H1 (cell line): ENCODE measurements around the gene KIAA1328. TPM values are rescaled to one million over a fixed set of nuclear protein-coding genes. Genes with fewer than 3 reads are reported as not detected.

Experiments used
- CTCF ChIA-PET: fragments of 300-600 bp; sonication (Branson Sonifier 250); formaldehyde crosslinking; loops from one replicate; lab custom pipeline; 2021; ENCODE audit not compliant: partially characterized antibody; lab: Charles Lee
- POLR2A ChIA-PET: fragments of 300-600 bp; sonication (Branson Sonifier 250); formaldehyde crosslinking; loops from one replicate; lab custom pipeline; 2021; ENCODE audit warnings: inconsistent platforms; ENCODE audit not compliant: partially characterized antibody; lab: Charles Lee
- DNase-seq, 2 experiments: peaks; one replicate each; pipeline versions ENCODE4 v3.0.0 to v3.0.0-alpha.2; 2010 to 2022; ENCODE audit warnings: low spot score in 2 of 2, low read depth in 1 of 2, mixed read lengths in 1 of 2
- FAIRE-seq: peaks from 2 replicates; lab custom pipeline; 2011; peaks lifted over from hg19 to GRCh38; lab: Jason Lieb, UNC
- H2AFZ ChIP-seq: 2 replicates; pipeline ENCODE4 v1.8.1; 2012; ENCODE audit warnings: low read length, inconsistent platforms
- H2AK5ac ChIP-seq: 2 replicates; pipeline ENCODE4 v1.6.1; 2013; ENCODE audit warnings: low read depth, low read length
- H2BK120ac ChIP-seq: replicated peaks from 2 replicates; pipeline ENCODE3; 2013; ENCODE audit warnings: low read depth, low read length, inconsistent platforms
- H2BK12ac ChIP-seq: 2 replicates; pipeline ENCODE4 v1.6.1; 2013; ENCODE audit warnings: low read depth, low read length
- H2BK15ac ChIP-seq: 2 replicates; pipeline ENCODE4 v1.6.1; 2013; ENCODE audit warnings: low read length
- H2BK20ac ChIP-seq: 2 replicates; pipeline ENCODE4 v1.6.1; 2013; ENCODE audit warnings: low read length
- H2BK5ac ChIP-seq: 2 replicates; pipeline ENCODE4 v1.6.1; 2013; ENCODE audit warnings: low read depth, low read length
- H3K14ac ChIP-seq: 2 replicates; pipeline ENCODE4 v1.6.1; 2013; ENCODE audit warnings: inconsistent platforms; ENCODE audit not compliant: insufficient read length
- H3K18ac ChIP-seq: 2 replicates; pipeline ENCODE4 v1.6.1; 2013; ENCODE audit warnings: low read length; ENCODE audit errors: extremely low read depth
- H3K23ac ChIP-seq: 2 replicates; pipeline ENCODE4 v1.6.1; 2013; ENCODE audit warnings: inconsistent platforms; ENCODE audit not compliant: insufficient read length
- H3K23me2 ChIP-seq: 2 replicates; pipeline ENCODE4 v1.6.1; 2013; ENCODE audit warnings: low read depth, low read length
- H3K27ac ChIP-seq: 2 replicates; pipeline ENCODE4 v1.6.1; 2011; ENCODE audit warnings: low read depth, low read length, inconsistent platforms
- H3K27me3 ChIP-seq, 4 experiments: replicated peaks in 1 of 4; 1 replicate in 1 of 4; 2 replicates in 3 of 4; pipeline versions ENCODE4 v1.6.1 to v1.8.1; 2011 to 2013; ENCODE audit warnings: low read length in 3 of 4, mild to moderate bottlenecking in 3 of 4, inconsistent platforms in 2 of 4, mixed read lengths in 2 of 4, moderate library complexity in 1 of 4; ENCODE audit not compliant: control insufficient read depth in 3 of 4, insufficient read depth in 3 of 4; ENCODE audit errors: extremely low read depth in 1 of 4
- H3K36me3 ChIP-seq, 4 experiments: 2 replicates each; pipeline versions ENCODE4 v1.6.1 to v1.8.1; 2011 to 2013; ENCODE audit warnings: mild to moderate bottlenecking in 4 of 4, low read length in 3 of 4, moderate library complexity in 2 of 4, control low read depth in 1 of 4, inconsistent platforms in 1 of 4; ENCODE audit not compliant: insufficient read depth in 4 of 4, control insufficient read depth in 2 of 4
- H3K4ac ChIP-seq: replicated peaks from 2 replicates; pipeline ENCODE3; 2013; ENCODE audit warnings: low read length, low read depth, mixed read lengths, inconsistent platforms; ENCODE audit not compliant: insufficient read length
- H3K4me1 ChIP-seq, 4 experiments: replicated peaks in 1 of 4; 1 replicate in 1 of 4; 2 replicates in 3 of 4; pipeline versions ENCODE4 v1.6.1 to v1.8.1; 2011 to 2013; ENCODE audit warnings: low read length in 3 of 4, inconsistent platforms in 2 of 4, mixed read lengths in 1 of 4; ENCODE audit not compliant: insufficient read depth in 4 of 4, control insufficient read depth in 3 of 4
- H3K4me2 ChIP-seq, 2 experiments: 2 replicates each; pipeline versions ENCODE4 v1.6.1 to v1.8.1; 2011 to 2013; ENCODE audit warnings: low read depth in 2 of 2, low read length in 2 of 2, control low read depth in 1 of 2, inconsistent platforms in 1 of 2, mild to moderate bottlenecking in 1 of 2; ENCODE audit not compliant: insufficient read depth in 1 of 2
- H3K4me3 ChIP-seq, 4 experiments: fragments of 200-600, 300-600 bp in 1 of 4; sonication (generic), shearing (Covaris generic), sonication (Bioruptor Twin) in 1 of 4; 2 replicates each; pipeline versions ENCODE4 v1.5.1 to v1.8.1; 2011 to 2016; ENCODE audit warnings: low read length in 4 of 4, low read depth in 3 of 4, control low read depth in 2 of 4, inconsistent platforms in 2 of 4, mild to moderate bottlenecking in 2 of 4, mixed read lengths in 1 of 4, moderate library complexity in 1 of 4; ENCODE audit not compliant: insufficient read depth in 2 of 4; ENCODE audit errors: extremely low read depth in 1 of 4
- H3K56ac ChIP-seq: replicated peaks from 2 replicates; pipeline ENCODE3; 2013; ENCODE audit warnings: low read depth, mild to moderate bottlenecking, mixed read lengths, low read length, inconsistent platforms; ENCODE audit not compliant: insufficient read length
- H3K79me1 ChIP-seq: 2 replicates; pipeline ENCODE4 v1.6.1; 2013; ENCODE audit warnings: low read depth, low read length, control low read depth
- H3K79me2 ChIP-seq, 2 experiments: 2 replicates each; pipeline versions ENCODE4 v1.6.1 to v1.8.1; 2012 to 2013; ENCODE audit warnings: low read length in 2 of 2, mild to moderate bottlenecking in 2 of 2, inconsistent platforms in 1 of 2; ENCODE audit not compliant: insufficient read depth in 2 of 2, control insufficient read depth in 1 of 2
- H3K9ac ChIP-seq, 4 experiments: replicated peaks in 1 of 4; 1 replicate in 1 of 4; 2 replicates in 3 of 4; pipeline versions ENCODE4 v1.6.1 to v1.8.1; 2011 to 2013; ENCODE audit warnings: low read depth in 3 of 4, low read length in 3 of 4, control low read depth in 2 of 4, mild to moderate bottlenecking in 2 of 4, moderate library complexity in 2 of 4, inconsistent platforms in 1 of 4; ENCODE audit errors: extremely low read depth in 1 of 4
- H3K9me3 ChIP-seq, 2 experiments: 2 replicates each; pipeline versions ENCODE4 v1.6.1 to v1.8.1; 2012 to 2013; ENCODE audit warnings: mild to moderate bottlenecking in 2 of 2, moderate library complexity in 2 of 2, control low read depth in 1 of 2, inconsistent platforms in 1 of 2, low read depth in 1 of 2, low read length in 1 of 2, mixed read lengths in 1 of 2; ENCODE audit not compliant: insufficient read depth in 2 of 2
- H4K20me1 ChIP-seq, 2 experiments: replicated peaks in 1 of 2; 2 replicates each; pipeline versions ENCODE3 to v1.8.1; 2011 to 2013; ENCODE audit warnings: inconsistent platforms in 2 of 2, low read length in 2 of 2, mild to moderate bottlenecking in 1 of 2; ENCODE audit not compliant: insufficient read depth in 2 of 2, control insufficient read depth in 1 of 2
- H4K5ac ChIP-seq: 2 replicates; pipeline ENCODE4 v1.6.1; 2013; ENCODE audit warnings: low read length, low read depth, mixed read lengths, inconsistent platforms; ENCODE audit not compliant: insufficient read length
- H4K8ac ChIP-seq: 2 replicates; pipeline ENCODE4 v1.8.0; 2013; ENCODE audit warnings: mild to moderate bottlenecking, moderate library complexity, low read length, inconsistent platforms; ENCODE audit not compliant: insufficient read depth; ENCODE audit errors: extremely low read depth
- H4K91ac ChIP-seq: replicated peaks from 2 replicates; pipeline ENCODE3; 2013; ENCODE audit warnings: low read length, mixed read lengths, inconsistent platforms; ENCODE audit not compliant: insufficient read length
- ASH2L ChIP-seq: fragments of 200-600, 300-600 bp; sonication (generic); IDR thresholded peaks from one replicate; pipeline ENCODE4 v1.7.1; 2017; ENCODE audit warnings: low read length
- BCL11A ChIP-seq, 2 experiments: IDR thresholded peaks; one replicate each; pipeline ENCODE4 v1.6.1; 2011; ENCODE audit warnings: low read depth in 2 of 2, low read length in 2 of 2, mild to moderate bottlenecking in 2 of 2
- BRCA1 ChIP-seq: IDR thresholded peaks from 2 replicates; pipeline ENCODE4 v1.6.1; 2012; ENCODE audit warnings: low read depth, low read length, improper control_type of control experiment
- CBX5 ChIP-seq: fragments of 300-800, 300-1000 bp; sonication (generic); IDR thresholded peaks from 2 replicates; pipeline ENCODE4 v1.7.1; 2016; ENCODE audit warnings: antibody characterized with exemption, low read length, low read depth
- CHD1 ChIP-seq: IDR thresholded peaks from 2 replicates; pipeline ENCODE4 v1.6.1; 2012; ENCODE audit warnings: low read depth, low read length, improper control_type of control experiment
- EGR1 ChIP-seq: IDR thresholded peaks from 2 replicates; pipeline ENCODE4 v1.6.1; 2011; ENCODE audit warnings: low read depth, low read length, borderline replicate concordance
- EP300 ChIP-seq, 2 experiments: IDR thresholded peaks; 1 replicate in 1 of 2; 2 replicates in 1 of 2; pipeline ENCODE4 v1.6.1; 2011 to 2012; ENCODE audit warnings: low read depth in 2 of 2, low read length in 2 of 2, mild to moderate bottlenecking in 2 of 2, borderline replicate concordance in 1 of 2, inconsistent platforms in 1 of 2, moderate library complexity in 1 of 2
- JUN ChIP-seq: IDR thresholded peaks from 2 replicates; pipeline ENCODE4 v1.6.1; 2011; ENCODE audit warnings: low read depth, mild to moderate bottlenecking, improper control_type of control experiment, low read length
- POLR2A ChIP-seq, 2 experiments: IDR thresholded peaks; 1 replicate in 1 of 2; 2 replicates in 1 of 2; pipeline ENCODE4 v1.6.1; 2011; ENCODE audit warnings: low read depth in 2 of 2, low read length in 2 of 2, mild to moderate bottlenecking in 2 of 2; ENCODE audit errors: control extremely low read depth in 1 of 2
- RAD21 ChIP-seq, 2 experiments: IDR thresholded peaks in 1 of 2; conservative IDR thresholded peaks in 1 of 2; 2 replicates each; pipeline ENCODE4 v1.6.1; 2011; ENCODE audit warnings: low read depth in 2 of 2, low read length in 2 of 2, improper control_type of control experiment in 1 of 2, inconsistent platforms in 1 of 2, mild to moderate bottlenecking in 1 of 2, moderate library complexity in 1 of 2
- SAP30 ChIP-seq: fragments of 300-600 bp; sonication (generic); IDR thresholded peaks from 2 replicates; pipeline ENCODE4 v1.7.1; 2012; ENCODE audit warnings: low read length, moderate library complexity, mild to moderate bottlenecking, inconsistent platforms; ENCODE audit not compliant: insufficient read depth, insufficient replicate concordance
- TAF1 ChIP-seq: IDR thresholded peaks from 2 replicates; pipeline ENCODE4 v1.6.1; 2011; ENCODE audit warnings: mild to moderate bottlenecking, low read depth, low read length
- TAF7 ChIP-seq: optimal IDR thresholded peaks from 2 replicates; pipeline ENCODE3; 2011; ENCODE audit warnings: low read depth, mild to moderate bottlenecking, inconsistent platforms, low read length, moderate library complexity, borderline replicate concordance
- TEAD4 ChIP-seq: IDR thresholded peaks from 2 replicates; pipeline ENCODE4 v1.6.1; 2012; ENCODE audit warnings: low read depth, low read length, inconsistent platforms, mixed read lengths
- YY1 ChIP-seq: IDR thresholded peaks from 2 replicates; pipeline ENCODE4 v1.6.1; 2011; ENCODE audit warnings: low read depth, mild to moderate bottlenecking, low read length
- polyA plus RNA-seq, 7 experiments: library from polyadenylated mRNA; depleted of rRNA in 3 of 7; stranded (reverse) in 5 of 7; unstranded in 2 of 7; fragments of >200 nt in 5 of 7; fragments of 200-250 nt in 2 of 7; gene quantifications; 1 replicate in 5 of 7; 2 replicates in 1 of 7; 4 replicates in 1 of 7; pipeline versions ENCODE4 v1.2.1 to v1.2.3, GENCODE V29; 2011 to 2013; ENCODE audit warnings: missing spikeins in 2 of 7, mixed read lengths in 2 of 7
- total RNA-seq: library from RNA; stranded (reverse); fragmentation: NEBNext Ultra II Directional; extraction: Animal tissue kit (Norgen Biotek cat#: 25700); gene quantifications from 2 replicates; pipeline ENCODE4 v1.2.1, GENCODE V29; 2021

KIAA1328 gene
- total and polyA plus RNA-seq, 2 of the 8 experiments (the other 6 are each of a cell fraction or from before 2014, with no cell fraction given), result 2.6 to 5.7 TPM

DNA sequence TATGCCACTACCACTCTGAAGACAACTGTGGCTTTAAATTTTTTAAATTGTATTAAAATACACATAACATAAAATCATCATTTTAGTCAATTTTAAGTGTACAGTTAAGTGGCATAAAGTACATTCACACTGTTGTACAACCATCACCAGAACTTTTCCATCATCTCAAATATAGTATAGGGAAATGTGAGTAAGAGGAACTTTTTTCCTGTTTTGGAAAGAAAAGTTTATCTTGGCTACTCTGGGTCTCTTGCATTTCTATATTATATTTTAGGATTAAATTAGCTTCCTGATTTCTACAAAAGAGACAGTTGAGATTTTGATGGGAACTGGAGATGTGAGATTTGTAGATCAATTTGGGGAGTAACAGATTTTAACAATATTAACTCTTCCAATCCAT lies 3.4 kb upstream of the KIAA1328 start:
- Histone ChIP-seq H3K18ac (no peak overlapping the region), H3K4me1 (peaks cover 0 to 5% (median 2%) of the 10 kb centered on the region in 4 experiments; a peak in 1 of 7 replicates), H2AK5ac (no peak overlapping the region), H3K4me3 (no peak overlapping the region), H3K4me2 (no peak overlapping the region), H3K9ac (no peak overlapping the region), H3K9me3 (no peaks in the 10 kb centered on the region), H3K4ac (no peak overlapping the region), H3K23ac (no peak overlapping the region), H4K5ac (no peak overlapping the region), H3K23me2 (peaks cover 7% of the 10 kb centered on the region), H2BK120ac (no peak overlapping the region), H2BK15ac (no peak overlapping the region), H2BK5ac (no peak overlapping the region), H3K36me3 (peaks cover 0 to 3% (median 2%) of the 10 kb centered on the region in 4 experiments; a peak in 4 of 8 replicates), H3K79me2 (peaks cover 0 to 12% of the 10 kb centered on the region in 2 experiments; a peak in 3 of 4 replicates), H3K27ac (no peak overlapping the region), H3K27me3 (no peaks in the 10 kb centered on the region), H3K79me1 (peaks cover 2% of the 10 kb centered on the region; the same call in 1 of the 2 replicates), H2AFZ (no peak overlapping the region), H2BK12ac (no peak overlapping the region), H4K8ac (no peak overlapping the region), H3K56ac (no peak overlapping the region), H3K14ac (no peak overlapping the region), H4K20me1 (no peaks in the 10 kb centered on the region), H4K91ac (no peak overlapping the region), H2BK20ac (no peak overlapping the region)
- no peak for TF ChIP-seq EP300 (IDR thresholded peaks at IDR 0.05; ENCODE audit: borderline replicate concordance in 1 of 2, low read depth in 2 of 2, low read length in 2 of 2)
- TF ChIP-seq TAF1, result no peak
- no peak for TF ChIP-seq TAF7
- TF ChIP-seq ASH2L, result no peak
- TF ChIP-seq YY1, result no peak
- TF ChIP-seq CHD1, result no peak
- no peak for TF ChIP-seq CBX5
- TF ChIP-seq BRCA1, result no peak
- TF ChIP-seq EGR1, result no peak
- TF ChIP-seq SAP30, result no peak
- TF ChIP-seq TEAD4, result no peak
- TF ChIP-seq POLR2A (IDR thresholded peaks at IDR 0.05; ENCODE audit: control extremely low read depth in 1 of 2, low read depth in 2 of 2, low read length in 2 of 2), result no peak
- TF ChIP-seq JUN, result no peak
- no peak for TF ChIP-seq BCL11A (IDR thresholded peaks at IDR 0.05; ENCODE audit: low read depth in 2 of 2, low read length in 2 of 2)
- no peak for TF ChIP-seq RAD21 (IDR thresholded peaks at IDR 0.05 in 1 of 2, conservative IDR thresholded peaks at IDR 0.05 in 1 of 2; ENCODE audit: low read depth in 2 of 2, low read length in 2 of 2)
- CTCF ChIA-PET, result interaction anchor here (0.9 kb wide), 1 partner anchor 13 kb away, joined by 3 read pairs; no protein-coding TSS in a partner anchor
- no peak for DNase-seq
- POLR2A ChIA-PET, result no interaction called here
- no peak for FAIRE-seq
